Activated CD8-positive, alpha-beta T cell treated with anti-CD3 and anti-CD28 coated beads, Interleukin-2, amount 10 ng/mL, durations not matched to agents 7 days and 5 days (primary cell): Measurements from ENCODE around the gene UBR3. TPM values are rescaled to one million over a fixed set of nuclear protein-coding genes. Genes with fewer than 3 reads are reported as not detected.
"Not testable (repeated sequence)": the region's sequence is repeated elsewhere in the genome, so short reads cannot be mapped to it uniquely, and the experiment has no call there.

ENCODE experiments used
- ATAC-seq: fragments of 150-1000 bp; cut with Tn5 transposase; one replicate; pipeline ENCODE4 v1.10.0; 2021; ENCODE audit warnings: moderate library complexity
- CTCF ChIA-PET: fragments of 350-600 bp; sonication (Branson Sonifier 250); formaldehyde crosslinking; loops from one replicate; lab custom pipeline; 2021; ENCODE audit warnings: antibody characterized with exemption; lab: Charles Lee
- POLR2A ChIA-PET: fragments of 350-600 bp; sonication (Branson Sonifier 250); formaldehyde crosslinking; loops from one replicate; lab custom pipeline; 2021; ENCODE audit warnings: antibody characterized with exemption; lab: Charles Lee
- DNase-seq: peaks from one replicate; pipeline ENCODE4 v3.0.0-alpha.2; 2020
- H3K27ac Mint-ChIP-seq: one replicate; pipeline ENCODE4 v1.8.0; 2021; ENCODE audit warnings: mild to moderate bottlenecking, mixed read lengths
- H3K27me3 Mint-ChIP-seq: one replicate; pipeline ENCODE4 v1.8.0; 2021; ENCODE audit warnings: low read depth, mixed read lengths
- H3K36me3 Mint-ChIP-seq: one replicate; pipeline ENCODE4 v1.8.0; 2021; ENCODE audit warnings: low read depth, mixed read lengths
- H3K4me1 Mint-ChIP-seq: one replicate; pipeline ENCODE4 v1.8.0; 2021; ENCODE audit warnings: low read depth, mixed read lengths
- H3K4me3 Mint-ChIP-seq: one replicate; pipeline ENCODE4 v1.8.0; 2021; ENCODE audit warnings: mild to moderate bottlenecking, mixed read lengths
- H3K9me3 Mint-ChIP-seq: one replicate; pipeline ENCODE4 v1.8.0; 2022; ENCODE audit warnings: mixed read lengths; ENCODE audit not compliant: insufficient read depth
- total RNA-seq, 2 experiments: library from RNA; stranded (reverse); gene quantifications; one replicate each; pipeline ENCODE4 v1.2.3, GENCODE V29; 2021

UBR3 gene
- total RNA-seq, 2 experiments from 2014 or later, result 20.8 to 21.5 TPM

- CTCF ChIA-PET, result no interaction called here
Measured at GRCh38 chr2:170098626-170099312, 271.5 kb downstream of the UBR3 start.

GRCh38 chr2:170101789-170102188 is 274.5 kb downstream of the UBR3 start:
- POLR2A ChIA-PET, result no interaction called here
- peaks cover 14% of the 10 kb centered on the region for H3K27me3 Mint-ChIP-seq
- H3K27ac Mint-ChIP-seq, result no peak overlapping the region
- CTCF ChIA-PET, result no interaction called here
- H3K9me3 Mint-ChIP-seq, result no peaks in the 10 kb centered on the region
- no peak overlapping the region for H3K4me3 Mint-ChIP-seq
- no peak for ATAC-seq
- no peaks in the 10 kb centered on the region for H3K4me1 Mint-ChIP-seq
- no peak for DNase-seq
- H3K36me3 Mint-ChIP-seq, result no peaks in the 10 kb centered on the region

More at GRCh38 chr2:170098626-170099312, 271.5 kb downstream of the UBR3 start:
- no peaks in the 10 kb centered on the region for H3K9me3 Mint-ChIP-seq
- no peaks in the 10 kb centered on the region for H3K4me1 Mint-ChIP-seq
- no peak overlapping the region for H3K4me3 Mint-ChIP-seq
- POLR2A ChIA-PET, result no interaction called here
- no peak overlapping the region for H3K27ac Mint-ChIP-seq
- DNase-seq (no peak), ATAC-seq (no peak)
- H3K27me3 Mint-ChIP-seq, result peaks cover 16% of the 10 kb centered on the region
- H3K36me3 Mint-ChIP-seq, result no peaks in the 10 kb centered on the region

GRCh38 chr2:170106102-170106840 is 279.0 kb downstream of the UBR3 start:
- Mint-ChIP-seq H3K27ac (no peak overlapping the region), H3K36me3 (no peaks in the 10 kb centered on the region), H3K4me1 (no peaks in the 10 kb centered on the region), H3K27me3 (peaks cover 8% of the 10 kb centered on the region), H3K9me3 (no peaks in the 10 kb centered on the region), H3K4me3 (no peak overlapping the region)
- DNase-seq (no peak), ATAC-seq (no peak)
- POLR2A ChIA-PET, result no interaction called here
- CTCF ChIA-PET, result no interaction called here

- no peak for ATAC-seq
- Mint-ChIP-seq H3K4me1 (no peaks in the 10 kb centered on the region), H3K27ac (no peak overlapping the region)
Measured at GRCh38 chr2:170113168-170113894, 286.1 kb downstream of the UBR3 start.

GRCh38 chr2:170115501-170116229 is 288.4 kb downstream of the UBR3 start:
- Mint-ChIP-seq H3K4me3 (no peak overlapping the region), H3K9me3 (no peaks in the 10 kb centered on the region), H3K27ac (no peak overlapping the region), H3K36me3 (no peaks in the 10 kb centered on the region), H3K27me3 (no peaks in the 10 kb centered on the region), H3K4me1 (no peaks in the 10 kb centered on the region)
- ChIA-PET POLR2A (no interaction called here), CTCF (no interaction called here)
- DNase-seq (no peak), ATAC-seq (no peak)

More at GRCh38 chr2:170113168-170113894, 286.1 kb downstream of the UBR3 start:
- H3K27me3 Mint-ChIP-seq, result no peaks in the 10 kb centered on the region
- no peaks in the 10 kb centered on the region for H3K9me3 Mint-ChIP-seq
- H3K36me3 Mint-ChIP-seq, result no peaks in the 10 kb centered on the region
- ChIA-PET CTCF (no interaction called here), POLR2A (no interaction called here)
- DNase-seq, result no peak
- no peak overlapping the region for H3K4me3 Mint-ChIP-seq

GRCh38 chr2:170118641-170119040 is 291.4 kb downstream of the UBR3 start:
- Mint-ChIP-seq H3K27ac (no peak overlapping the region), H3K4me3 (no peak overlapping the region), H3K27me3 (no peaks in the 10 kb centered on the region), H3K36me3 (no peaks in the 10 kb centered on the region), H3K4me1 (no peaks in the 10 kb centered on the region), H3K9me3 (no peaks in the 10 kb centered on the region)
- CTCF ChIA-PET, result no interaction called here
- no peak for ATAC-seq
- DNase-seq, result no peak
- POLR2A ChIA-PET, result no interaction called here

- H3K9me3 Mint-ChIP-seq, ATAC-seq, H3K4me3 Mint-ChIP-seq, H3K27ac Mint-ChIP-seq, CTCF ChIA-PET, H3K4me1 Mint-ChIP-seq, DNase-seq, H3K27me3 Mint-ChIP-seq, H3K36me3 Mint-ChIP-seq, POLR2A ChIA-PET: not testable (repeated sequence)
Measured at GRCh38 chr2:170119326-170119725, 292.1 kb downstream of the UBR3 start.

GRCh38 chr2:170121689-170122088 is 294.4 kb downstream of the UBR3 start:
- Mint-ChIP-seq H3K27me3 (no peaks in the 10 kb centered on the region), H3K4me1 (no peaks in the 10 kb centered on the region), H3K4me3 (no peak overlapping the region), H3K36me3 (no peaks in the 10 kb centered on the region), H3K27ac (no peak overlapping the region), H3K9me3 (no peaks in the 10 kb centered on the region)
- CTCF ChIA-PET, result no interaction called here
- ATAC-seq (no peak), DNase-seq (no peak)
- POLR2A ChIA-PET, result no interaction called here

- H3K36me3 Mint-ChIP-seq, result no peaks in the 10 kb centered on the region
- H3K4me3 Mint-ChIP-seq, result no peak overlapping the region
- H3K9me3 Mint-ChIP-seq, result no peaks in the 10 kb centered on the region
- ChIA-PET CTCF (no interaction called here), POLR2A (no interaction called here)
- no peak overlapping the region for H3K27ac Mint-ChIP-seq
- H3K4me1 Mint-ChIP-seq, result no peaks in the 10 kb centered on the region
- ATAC-seq, result no peak
- peaks cover 5% of the 10 kb centered on the region for H3K27me3 Mint-ChIP-seq
- no peak for DNase-seq
Measured at GRCh38 chr2:170122883-170123547, 295.8 kb downstream of the UBR3 start.

GRCh38 chr2:170123593-170123992 is 296.3 kb downstream of the UBR3 start:
- CTCF ChIA-PET, result no interaction called here

GRCh38 chr2:170126138-170126728 is 299.0 kb downstream of the UBR3 start:
- H3K4me3 Mint-ChIP-seq, ATAC-seq, H3K9me3 Mint-ChIP-seq, H3K4me1 Mint-ChIP-seq, CTCF ChIA-PET, DNase-seq, POLR2A ChIA-PET, H3K36me3 Mint-ChIP-seq, H3K27ac Mint-ChIP-seq: not testable (repeated sequence)
- peaks cover 23% of the 10 kb centered on the region for H3K27me3 Mint-ChIP-seq

More at GRCh38 chr2:170123593-170123992, 296.3 kb downstream of the UBR3 start:
- no peak overlapping the region for H3K27ac Mint-ChIP-seq
- H3K27me3 Mint-ChIP-seq, result peaks cover 8% of the 10 kb centered on the region
- no peaks in the 10 kb centered on the region for H3K4me1 Mint-ChIP-seq
- no peak overlapping the region for H3K4me3 Mint-ChIP-seq
- POLR2A ChIA-PET, result no interaction called here
- no peaks in the 10 kb centered on the region for H3K36me3 Mint-ChIP-seq
- no peaks in the 10 kb centered on the region for H3K9me3 Mint-ChIP-seq
- DNase-seq, result no peak
- ATAC-seq, result no peak
